H1 (cell line): ENCODE results near the gene SLC4A11.

Experiments used
- CEBPB ChIP-seq: IDR thresholded peaks from 2 replicates; pipeline ENCODE4 v1.6.1; 2012; ENCODE audit warnings: low read depth, low read length
- CREB1 ChIP-seq: IDR thresholded peaks from 2 replicates; pipeline ENCODE4 v1.6.1; 2012; ENCODE audit warnings: inconsistent platforms
- CTCF ChIP-seq, 3 experiments: IDR thresholded peaks; 1 replicate in 2 of 3; 2 replicates in 1 of 3; pipeline versions ENCODE4 v1.5.1 to v1.6.1; 2011; ENCODE audit warnings: low read length in 3 of 3, mild to moderate bottlenecking in 3 of 3, inconsistent platforms in 2 of 3, low read depth in 1 of 3, moderate library complexity in 1 of 3; ENCODE audit not compliant: insufficient read depth in 1 of 3; ENCODE audit errors: control extremely low read depth in 1 of 3
- EP300 ChIP-seq, 2 experiments: IDR thresholded peaks; 1 replicate in 1 of 2; 2 replicates in 1 of 2; pipeline ENCODE4 v1.6.1; 2011 to 2012; ENCODE audit warnings: low read depth in 2 of 2, low read length in 2 of 2, mild to moderate bottlenecking in 2 of 2, borderline replicate concordance in 1 of 2, inconsistent platforms in 1 of 2, moderate library complexity in 1 of 2
- POLR2A ChIP-seq, 2 experiments: IDR thresholded peaks; 1 replicate in 1 of 2; 2 replicates in 1 of 2; pipeline ENCODE4 v1.6.1; 2011; ENCODE audit warnings: low read depth in 2 of 2, low read length in 2 of 2, mild to moderate bottlenecking in 2 of 2; ENCODE audit errors: control extremely low read depth in 1 of 2
- SP2 ChIP-seq: IDR thresholded peaks from 2 replicates; pipeline ENCODE4 v1.6.1; 2012; ENCODE audit warnings: mild to moderate bottlenecking, low read length, inconsistent platforms
- TAF1 ChIP-seq: IDR thresholded peaks from 2 replicates; pipeline ENCODE4 v1.6.1; 2011; ENCODE audit warnings: mild to moderate bottlenecking, low read depth, low read length
- USF2 ChIP-seq: IDR thresholded peaks from 2 replicates; pipeline ENCODE4 v1.6.1; 2011; ENCODE audit warnings: low read length, improper control_type of control experiment

GRCh38 chr20:3275966-3276679, 37.1 kb upstream of the SLC4A11 start:
- TF ChIP-seq TAF1 (no peak), POLR2A (IDR thresholded peaks at IDR 0.05; ENCODE audit: control extremely low read depth in 1 of 2, low read depth in 2 of 2, low read length in 2 of 2) (no peak), CTCF (IDR thresholded peaks at IDR 0.05; ENCODE audit: control extremely low read depth in 1 of 3, insufficient read depth in 1 of 3, low read depth in 1 of 3, low read length in 3 of 3) (no peak), CREB1 (no peak), EP300 (IDR thresholded peaks at IDR 0.05; ENCODE audit: borderline replicate concordance in 1 of 2, low read depth in 2 of 2, low read length in 2 of 2) (no peak), SP2 (no peak), USF2 (no peak), CEBPB (no peak)
